GM21381 (cell line): Measurements from ENCODE around the gene SMC4.

Experiments used
- ATAC-seq: cut with Tn5 transposase; IDR thresholded peaks from one replicate; pipeline ENCODE4 v1.9.1; 2021; ENCODE audit warnings: mild to moderate bottlenecking, moderate library complexity; ENCODE audit not compliant: unreplicated experiment

The SMC4 gene

DNA sequence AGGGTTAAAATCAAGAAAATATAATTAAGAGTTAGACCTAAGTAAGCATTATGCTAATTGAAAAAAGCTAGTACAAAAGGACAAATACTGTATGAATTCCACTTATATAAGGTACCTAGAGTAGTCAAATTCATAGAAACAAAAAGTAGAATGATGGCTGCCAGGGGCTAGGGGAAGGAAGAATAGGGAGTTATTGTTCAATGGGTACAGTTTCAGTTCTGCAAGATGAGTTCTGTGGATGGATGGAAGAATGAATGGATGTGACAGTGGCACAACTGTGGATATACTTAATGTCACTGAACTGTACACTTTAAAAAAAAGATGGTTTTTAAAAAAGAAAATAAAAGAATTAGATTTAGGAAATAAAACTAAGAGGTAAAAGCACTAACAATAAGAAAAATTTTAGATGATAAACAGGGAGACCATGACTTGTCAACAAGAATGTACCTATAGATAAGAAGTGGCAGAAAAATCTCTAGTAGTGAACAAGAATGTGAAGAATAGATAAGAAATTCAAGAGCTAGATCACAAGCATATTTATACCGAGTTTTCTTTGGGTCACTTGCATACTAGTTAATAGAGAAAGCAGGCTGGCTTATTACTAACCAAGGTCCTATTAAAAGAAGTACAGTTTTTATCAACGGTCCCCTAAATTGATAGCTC, 6.0 kb upstream of the SMC4 start:
- ATAC-seq, result no peak

DNA sequence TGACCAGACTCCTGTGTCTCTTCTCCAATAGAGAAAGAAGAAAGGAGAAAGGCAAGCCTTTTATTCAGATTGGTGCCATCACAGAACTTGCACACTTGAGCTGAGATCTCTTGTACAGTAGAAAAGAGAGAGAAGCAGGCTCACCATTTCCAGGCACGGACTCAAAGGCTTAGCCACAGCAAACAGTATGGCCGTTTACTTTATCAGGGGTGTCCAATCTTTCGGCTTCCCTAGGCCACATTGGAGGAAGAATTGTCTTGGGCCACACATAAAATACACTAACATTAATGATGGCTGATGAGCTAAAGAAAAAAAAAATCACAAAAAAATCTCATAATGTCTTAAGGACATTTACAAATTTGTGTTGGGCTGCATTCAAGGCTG, 5.4 kb upstream of the SMC4 start:
- ATAC-seq, result no peak

DNA sequence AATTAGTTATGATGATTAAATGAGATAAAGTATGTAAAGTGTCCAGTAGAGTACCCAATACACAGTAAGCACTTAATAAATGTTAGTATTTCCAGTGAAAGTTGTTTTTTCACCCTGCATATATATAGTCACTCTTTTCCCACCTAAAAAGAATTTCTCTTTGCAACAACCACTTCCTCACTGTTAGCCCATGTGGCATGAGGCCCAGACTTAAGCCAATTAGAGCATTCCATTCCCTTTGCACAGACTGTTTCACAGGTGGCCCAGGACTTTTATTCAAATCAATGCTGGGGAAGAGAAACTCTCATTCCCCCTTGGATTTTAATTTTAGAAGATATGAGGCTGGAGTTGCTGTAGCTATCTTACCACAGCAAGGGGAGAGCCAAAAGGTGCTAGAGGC, 4.2 kb upstream of the SMC4 start:
- ATAC-seq, result no peak

DNA sequence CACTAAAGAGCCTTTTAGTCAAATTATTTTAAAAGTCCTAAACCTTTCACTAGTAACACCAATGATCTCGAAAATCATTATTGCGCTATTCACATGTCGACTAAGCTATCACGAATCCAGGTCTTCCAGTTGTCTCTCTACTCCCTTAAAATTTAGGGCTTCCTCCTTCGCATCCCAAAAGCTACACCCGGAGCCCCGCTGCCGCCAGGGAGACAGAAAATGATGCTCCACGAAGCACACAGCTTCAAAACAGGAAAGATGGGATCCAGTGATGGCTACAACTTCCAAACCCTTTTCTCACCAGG, 678 bp upstream of the SMC4 start:
- ATAC-seq, result peak; percentile 6

DNA sequence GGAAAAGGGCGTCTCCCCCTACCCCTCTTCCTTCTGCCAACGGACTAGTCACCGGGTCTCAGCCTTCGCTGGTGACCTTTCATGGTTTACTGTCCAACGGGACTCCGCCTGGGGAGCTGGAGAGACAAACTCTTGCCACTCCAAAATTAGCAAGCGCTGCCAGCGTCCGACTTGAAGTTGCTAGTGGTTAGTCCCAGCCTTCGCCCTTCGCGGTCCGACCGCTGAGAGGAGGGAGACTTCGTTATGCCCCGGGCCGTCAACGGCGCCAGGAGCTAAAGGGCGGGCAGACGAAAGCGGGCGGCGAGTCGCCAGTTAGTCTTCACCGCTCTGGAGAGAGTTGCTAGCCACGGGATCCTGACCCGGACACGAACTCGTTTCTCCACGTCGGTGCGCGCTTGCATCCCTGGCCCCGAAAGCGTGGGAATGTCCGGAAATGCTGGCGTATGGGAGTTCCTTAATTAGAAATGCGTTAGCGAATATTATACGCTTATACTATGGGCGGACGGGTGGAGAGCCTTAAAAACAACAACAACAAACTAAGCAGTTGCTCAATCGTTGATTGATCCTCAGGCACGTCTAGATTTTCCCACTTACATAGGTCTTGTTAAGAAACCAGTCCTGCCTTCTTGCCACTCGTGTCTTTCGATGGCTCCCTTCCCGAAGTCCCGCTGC, 716 bp downstream of the SMC4 start:
- ATAC-seq, result peak; percentile 7

DNA sequence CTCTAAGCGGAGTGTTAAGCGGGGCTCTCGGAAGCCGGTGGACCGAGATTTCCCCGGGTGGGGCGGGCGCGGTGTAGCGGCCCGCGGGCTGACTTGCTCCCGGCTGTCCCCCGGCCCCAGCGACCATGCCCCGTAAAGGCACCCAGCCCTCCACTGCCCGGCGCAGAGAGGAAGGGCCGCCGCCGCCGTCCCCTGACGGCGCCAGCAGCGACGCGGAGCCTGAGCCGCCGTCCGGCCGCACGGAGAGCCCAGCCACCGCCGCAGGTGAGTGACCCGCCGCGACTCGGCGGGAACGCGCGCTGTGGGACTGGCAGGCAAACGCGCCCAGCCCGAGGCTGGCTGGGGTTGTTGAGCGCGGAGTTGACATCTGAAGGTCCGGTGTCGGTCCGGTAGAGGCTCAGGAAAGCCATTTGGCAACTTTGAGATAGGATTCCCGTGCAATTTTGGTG, 1.3 kb downstream of the SMC4 start:
- ATAC-seq, result no peak

DNA sequence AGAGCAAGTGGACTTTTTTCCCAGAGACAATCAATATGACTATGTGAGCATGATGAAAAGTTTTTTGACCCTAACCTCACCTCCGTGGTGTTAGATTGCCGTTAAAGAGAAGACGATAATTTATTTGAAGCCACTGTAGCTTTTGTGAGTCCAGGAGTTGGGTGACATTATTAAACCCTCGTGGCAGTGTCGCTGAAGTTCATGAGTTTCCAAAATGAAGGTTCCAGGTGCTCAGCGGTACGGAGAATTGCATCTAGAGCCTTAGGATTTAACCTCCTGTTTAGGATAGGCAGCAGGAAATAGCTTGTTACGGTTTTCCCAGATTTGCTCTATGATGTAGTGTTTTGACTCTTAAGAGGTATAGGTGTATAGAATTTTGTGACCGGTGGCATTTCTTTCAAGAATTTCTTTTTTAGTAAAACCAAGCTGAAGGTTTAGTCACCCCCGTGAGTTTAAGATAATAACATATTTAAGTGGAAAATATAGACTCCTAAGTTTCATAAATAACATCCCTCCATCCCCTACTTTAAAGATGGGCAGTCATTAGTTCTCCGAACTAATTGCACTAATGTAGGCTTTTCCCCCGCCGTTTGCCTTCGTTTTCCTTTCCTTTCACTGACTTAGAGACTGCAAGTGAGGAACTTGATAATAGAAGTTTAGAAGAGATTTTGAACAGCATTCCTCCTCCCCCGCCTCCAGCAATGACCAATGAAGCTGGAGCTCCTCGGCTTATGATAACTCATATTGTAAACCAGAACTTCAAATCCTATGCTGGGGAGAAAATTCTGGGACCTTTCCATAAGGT, 2.0 kb downstream of the SMC4 start:
- no peak for ATAC-seq

DNA sequence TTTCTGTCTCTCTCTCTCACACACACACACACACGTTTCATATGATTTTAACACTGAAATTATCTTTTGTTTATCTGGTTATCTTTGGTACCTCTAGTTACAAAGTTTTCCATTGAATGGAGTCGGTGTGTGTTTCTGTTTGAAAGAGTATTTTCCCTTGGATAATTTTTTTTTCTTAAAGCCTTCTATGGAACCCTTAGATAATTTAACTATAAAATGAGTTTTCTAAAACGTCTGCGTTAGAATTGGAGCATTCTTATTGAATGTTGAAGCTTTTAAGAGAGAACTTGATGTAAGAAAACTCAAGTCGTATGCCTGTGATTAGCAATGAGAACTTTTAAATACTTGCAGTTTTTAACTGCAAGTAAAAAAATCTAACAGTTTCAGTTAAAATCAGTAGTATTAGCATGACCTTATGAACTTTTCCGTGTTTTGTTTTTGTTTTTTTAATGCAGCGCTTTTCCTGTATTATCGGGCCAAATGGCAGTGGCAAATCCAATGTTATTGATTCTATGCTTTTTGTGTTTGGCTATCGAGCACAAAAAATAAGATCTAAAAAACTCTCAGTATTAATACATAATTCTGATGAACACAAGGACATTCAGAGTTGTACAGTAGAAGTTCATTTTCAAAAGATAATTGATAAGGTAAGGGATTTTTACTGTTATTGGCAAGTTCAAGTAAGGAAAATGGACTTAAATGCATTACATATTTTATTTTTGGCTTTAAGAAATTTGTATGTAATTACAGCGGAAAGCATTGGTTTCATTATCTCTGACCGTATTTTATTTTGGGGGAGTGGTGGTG, 3.0 kb downstream of the SMC4 start:
- no peak for ATAC-seq

DNA sequence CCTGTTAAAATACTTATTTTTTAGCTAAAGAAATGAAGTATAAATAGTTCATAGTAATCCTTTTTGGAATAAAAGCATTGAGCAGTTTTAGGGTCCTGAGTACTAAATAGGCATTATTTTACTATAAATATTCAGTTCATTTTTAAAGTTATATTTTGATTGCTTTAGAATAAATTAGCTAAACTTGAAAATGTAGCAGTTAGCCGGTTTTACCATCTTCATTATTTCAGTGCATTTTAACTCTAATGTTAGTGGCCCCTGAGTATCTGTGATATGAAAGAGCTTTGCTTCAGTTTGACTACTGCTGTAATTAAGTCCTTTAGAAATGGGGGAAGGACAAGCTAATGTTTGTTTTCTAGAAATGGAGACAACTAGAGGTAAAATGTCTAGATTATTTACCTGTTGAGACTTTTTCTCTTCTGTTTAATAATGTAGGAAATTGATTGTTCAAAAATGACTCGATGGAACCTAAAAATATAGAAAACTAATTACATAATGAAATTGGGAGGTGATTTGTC, 3.6 kb downstream of the SMC4 start:
- ATAC-seq, result no peak

DNA sequence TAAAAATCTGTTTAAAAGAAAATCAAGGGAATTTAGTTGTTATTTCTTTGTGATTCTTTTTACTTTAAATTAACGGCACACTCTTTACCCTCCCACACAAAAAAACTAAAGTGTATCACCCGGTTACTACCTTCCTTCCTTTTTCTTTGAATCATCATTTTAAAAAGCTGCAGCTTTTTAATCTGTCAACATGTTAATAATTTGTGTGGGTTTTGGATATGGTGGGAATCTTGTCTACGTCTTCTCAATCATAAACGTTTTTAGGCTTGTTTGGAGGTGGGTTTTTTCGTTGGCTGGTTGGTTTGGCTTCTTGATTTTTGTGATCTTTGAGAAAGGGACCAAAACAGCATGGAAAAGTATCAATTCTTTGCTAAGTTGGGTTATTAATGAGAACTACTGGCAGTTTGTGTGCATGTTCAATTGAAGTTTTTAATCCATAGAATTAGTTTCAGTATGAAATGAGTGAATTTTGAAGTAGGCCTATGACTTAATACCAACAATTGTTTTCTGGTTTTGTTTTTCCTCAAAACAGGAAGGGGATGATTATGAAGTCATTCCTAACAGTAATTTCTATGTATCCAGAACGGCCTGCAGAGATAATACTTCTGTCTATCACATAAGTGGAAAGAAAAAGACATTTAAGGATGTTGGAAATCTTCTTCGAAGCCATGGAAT, 4.5 kb downstream of the SMC4 start:
- ATAC-seq, result no peak

DNA sequence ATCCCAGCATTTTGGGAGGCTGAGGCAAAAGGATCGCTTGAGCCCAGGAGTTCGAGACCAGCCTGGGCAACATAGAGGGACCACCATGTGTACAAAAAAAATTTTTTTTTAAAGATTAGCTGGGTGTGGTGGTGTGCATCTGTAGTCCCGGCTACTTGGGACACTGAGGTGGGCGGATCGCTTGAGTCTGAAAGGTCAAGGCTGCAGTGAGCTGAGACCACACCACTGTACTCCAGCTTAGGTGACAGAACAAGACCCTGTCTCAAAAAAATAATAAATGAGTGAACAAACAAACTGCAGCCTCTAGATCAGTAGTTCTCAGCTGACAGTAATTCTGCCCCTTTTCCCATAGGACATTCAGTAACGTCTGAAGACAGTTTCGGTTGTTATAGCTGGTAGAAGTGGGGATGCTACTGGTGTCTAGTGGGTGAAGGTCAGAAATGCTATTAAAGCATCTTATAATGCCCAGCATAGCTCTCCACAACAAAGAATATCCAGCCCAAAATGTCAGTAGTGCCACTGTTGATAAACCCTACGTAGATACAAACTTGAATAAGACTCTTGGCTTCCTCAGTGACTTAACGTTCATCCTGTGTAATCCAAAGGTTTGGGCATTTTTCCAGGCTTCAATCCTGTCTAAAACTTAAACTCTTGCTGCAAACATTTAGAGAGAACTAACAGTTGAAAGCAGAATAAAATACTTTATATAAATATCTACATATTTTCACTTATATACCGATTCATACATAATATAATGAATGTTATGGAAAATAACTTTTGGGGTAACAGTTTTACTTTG, 10.6 kb downstream of the SMC4 start:
- ATAC-seq, result no peak

DNA sequence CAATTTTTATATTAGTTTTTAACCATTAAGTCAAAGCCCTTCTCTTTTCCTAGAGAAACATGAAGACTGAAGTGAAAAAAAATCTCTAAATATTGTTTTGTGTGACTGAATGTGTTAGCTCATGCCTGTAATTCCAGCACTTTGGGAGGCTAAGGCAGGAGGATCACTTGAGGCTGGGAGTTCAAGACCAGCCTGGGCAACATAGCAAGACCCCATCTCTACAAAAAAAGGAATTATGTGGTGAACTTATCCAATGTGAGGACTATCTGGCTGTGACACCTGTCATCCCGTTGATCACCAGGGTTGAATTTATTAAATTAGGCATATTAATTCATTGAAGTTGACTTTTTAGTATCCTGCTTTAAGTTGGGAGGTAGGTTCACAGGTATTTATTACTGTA, 13.0 kb downstream of the SMC4 start:
- ATAC-seq, result no peak

DNA sequence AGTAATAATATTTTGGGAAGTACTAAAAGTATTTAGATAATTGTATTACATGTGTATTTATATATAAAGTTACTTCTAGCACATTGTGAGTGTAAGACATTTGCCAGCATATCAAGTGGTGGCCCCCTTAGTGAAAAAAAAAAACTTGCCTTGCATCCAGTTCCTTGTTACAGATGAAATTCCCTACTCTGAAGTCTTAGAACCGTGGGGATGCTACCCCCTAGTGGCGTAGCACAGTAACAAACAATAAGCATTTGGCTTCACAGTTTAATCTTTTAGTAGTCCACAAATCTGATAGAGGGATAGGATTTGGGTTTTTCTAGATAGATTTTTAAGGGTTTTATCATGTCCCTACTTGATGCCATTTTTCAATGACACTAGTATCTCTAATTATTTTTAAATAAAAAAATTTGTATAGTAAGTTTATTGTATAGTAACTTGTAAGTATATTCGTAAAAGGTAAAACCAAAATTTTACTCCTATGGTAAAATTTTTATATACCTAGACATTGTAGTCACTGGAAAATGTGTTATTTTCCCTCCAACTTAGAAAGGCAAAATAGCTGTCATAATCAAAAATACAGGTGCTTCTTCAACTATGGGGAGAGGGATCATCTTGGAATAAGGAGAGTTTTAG, 14.3 kb downstream of the SMC4 start:
- peak; percentile 67 for ATAC-seq

DNA sequence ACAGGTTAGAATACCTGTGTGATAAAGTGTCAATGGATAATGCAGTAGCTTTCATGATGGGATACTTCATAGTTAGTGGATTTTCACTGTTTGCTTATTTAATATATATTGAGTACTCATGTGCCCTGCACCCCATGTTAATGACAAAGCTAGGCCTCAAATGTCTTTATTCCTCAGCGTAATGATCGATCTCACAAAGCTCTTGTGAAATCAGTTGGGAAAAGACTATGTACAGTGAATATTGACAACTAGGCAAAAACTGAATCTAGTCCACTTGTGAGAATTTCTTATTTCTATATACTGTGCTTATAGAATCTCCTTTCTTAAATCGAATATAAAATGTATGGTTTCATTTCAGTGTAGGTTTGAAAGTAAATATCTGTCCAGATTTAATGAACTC, 17.9 kb downstream of the SMC4 start:
- ATAC-seq, result no peak

DNA sequence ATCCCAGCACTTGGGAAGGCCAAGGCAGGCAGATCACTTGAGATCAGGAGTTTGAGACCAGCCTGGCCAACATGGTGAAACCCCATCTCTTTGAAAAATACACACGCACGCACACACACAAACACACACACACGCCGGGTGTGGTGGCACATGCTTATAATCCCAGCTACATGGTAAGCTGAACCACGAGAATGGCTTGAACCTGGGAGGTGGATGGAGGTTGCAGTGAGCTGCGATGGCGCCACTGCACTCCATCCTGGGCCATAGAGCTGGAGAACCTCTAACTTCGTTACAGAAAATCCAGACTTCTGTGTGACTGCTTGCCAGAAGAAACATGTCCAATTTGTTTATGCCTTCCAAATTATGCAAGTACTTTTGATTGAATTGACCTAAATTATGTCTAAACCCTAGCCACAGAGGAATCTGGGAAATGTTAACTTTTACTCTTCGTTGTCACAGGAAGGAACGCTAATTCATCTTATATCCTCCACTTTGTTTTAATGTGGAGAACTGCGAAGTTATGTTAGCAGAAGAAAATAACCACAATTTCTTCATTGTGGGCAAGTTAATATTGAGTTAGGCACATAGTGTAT, 28.5 kb downstream of the SMC4 start:
- no peak for ATAC-seq

DNA sequence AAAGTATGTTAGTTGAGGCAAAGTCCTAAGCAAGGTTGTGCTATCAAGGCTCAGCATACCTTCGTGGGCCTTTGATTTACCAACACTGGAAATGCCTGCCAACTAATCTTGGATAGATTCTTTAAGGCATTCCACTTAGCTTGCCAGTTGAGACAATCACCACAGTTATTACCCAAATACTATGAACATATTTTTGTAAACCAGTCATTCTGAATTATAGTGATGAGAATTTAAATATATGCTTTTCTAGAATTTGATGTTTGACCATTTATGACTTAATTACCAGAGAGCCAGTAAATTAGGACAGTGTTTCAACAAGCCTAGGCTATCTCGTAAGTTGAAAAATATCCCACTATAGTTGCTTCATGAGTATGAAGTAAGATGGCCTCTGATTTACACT, 34.6 kb downstream of the SMC4 start:
- no peak for ATAC-seq

DNA sequence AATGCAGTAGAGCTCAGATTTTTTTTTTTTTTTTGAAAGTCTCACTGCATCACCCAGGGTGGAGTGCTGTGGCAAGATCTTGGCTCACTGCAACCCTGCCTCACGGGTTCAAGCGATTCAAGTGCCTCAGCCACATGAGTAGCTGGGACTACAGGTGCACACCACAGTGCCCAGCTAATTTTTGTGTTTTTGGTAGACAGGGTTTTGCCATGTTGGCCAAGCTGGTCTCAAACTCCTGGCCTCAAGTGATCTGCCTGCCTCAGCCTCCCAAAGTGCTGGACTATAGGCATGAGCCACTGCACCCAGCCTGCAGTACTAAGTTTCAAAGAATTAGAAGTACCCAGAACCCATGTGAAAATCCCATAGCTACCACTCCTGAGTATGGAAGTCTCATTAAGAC, 35.6 kb downstream of the SMC4 start:
- no peak for ATAC-seq

DNA sequence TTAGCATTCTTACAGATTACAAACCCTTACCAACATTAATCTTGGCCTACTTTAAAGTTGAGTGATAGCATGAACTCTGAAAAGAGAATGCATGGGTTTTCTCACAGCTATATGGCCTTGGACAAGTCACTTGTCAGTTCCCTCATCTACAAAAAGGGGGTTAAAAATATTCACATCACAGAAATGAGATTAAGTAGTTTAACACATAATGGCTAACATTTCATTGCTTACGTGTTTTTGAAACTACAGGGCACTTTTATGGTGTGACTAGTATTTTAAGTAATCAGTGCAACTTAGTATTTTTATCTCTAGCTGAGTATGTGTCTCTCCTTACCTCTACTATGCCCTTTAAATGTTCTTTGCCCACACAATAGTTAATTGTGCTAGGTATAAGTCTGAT, 36.3 kb downstream of the SMC4 start:
- no peak for ATAC-seq

DNA sequence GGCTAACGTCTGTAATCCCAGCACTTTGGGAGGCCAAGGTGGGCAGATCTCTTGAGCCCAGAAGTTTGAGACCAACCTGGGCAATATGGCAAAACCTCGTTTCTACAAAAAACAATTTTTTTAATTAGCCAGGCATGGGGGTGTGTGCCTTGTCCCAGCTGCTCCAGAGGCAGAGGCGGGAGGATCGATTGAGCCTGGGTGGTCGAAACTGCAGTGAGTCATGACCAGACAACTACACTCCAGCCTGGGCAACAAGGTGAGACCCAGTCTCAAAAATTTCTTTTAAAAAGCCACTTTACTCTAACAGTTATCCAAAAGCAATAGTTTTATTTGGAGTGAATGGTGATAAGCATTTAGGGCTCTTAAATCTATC, 37.6 kb downstream of the SMC4 start:
- ATAC-seq, result no peak
